GM12801 (cell line): ENCODE results near the gene EMILIN1.

Experiments used
- CTCF ChIP-seq: IDR thresholded peaks from one replicate; pipeline ENCODE4 v1.5.1; 2011; ENCODE audit warnings: control low read depth; ENCODE audit not compliant: insufficient read length; ENCODE audit errors: extremely low read depth

Gene EMILIN1

GRCh38 chr2:27076323-27076722 lies 2.1 kb upstream of the EMILIN1 start:
- no peak for TF ChIP-seq CTCF

- TF ChIP-seq CTCF = no peak
Observed at GRCh38 chr2:27077231-27077630, 1.2 kb upstream of the EMILIN1 start.

DNA sequence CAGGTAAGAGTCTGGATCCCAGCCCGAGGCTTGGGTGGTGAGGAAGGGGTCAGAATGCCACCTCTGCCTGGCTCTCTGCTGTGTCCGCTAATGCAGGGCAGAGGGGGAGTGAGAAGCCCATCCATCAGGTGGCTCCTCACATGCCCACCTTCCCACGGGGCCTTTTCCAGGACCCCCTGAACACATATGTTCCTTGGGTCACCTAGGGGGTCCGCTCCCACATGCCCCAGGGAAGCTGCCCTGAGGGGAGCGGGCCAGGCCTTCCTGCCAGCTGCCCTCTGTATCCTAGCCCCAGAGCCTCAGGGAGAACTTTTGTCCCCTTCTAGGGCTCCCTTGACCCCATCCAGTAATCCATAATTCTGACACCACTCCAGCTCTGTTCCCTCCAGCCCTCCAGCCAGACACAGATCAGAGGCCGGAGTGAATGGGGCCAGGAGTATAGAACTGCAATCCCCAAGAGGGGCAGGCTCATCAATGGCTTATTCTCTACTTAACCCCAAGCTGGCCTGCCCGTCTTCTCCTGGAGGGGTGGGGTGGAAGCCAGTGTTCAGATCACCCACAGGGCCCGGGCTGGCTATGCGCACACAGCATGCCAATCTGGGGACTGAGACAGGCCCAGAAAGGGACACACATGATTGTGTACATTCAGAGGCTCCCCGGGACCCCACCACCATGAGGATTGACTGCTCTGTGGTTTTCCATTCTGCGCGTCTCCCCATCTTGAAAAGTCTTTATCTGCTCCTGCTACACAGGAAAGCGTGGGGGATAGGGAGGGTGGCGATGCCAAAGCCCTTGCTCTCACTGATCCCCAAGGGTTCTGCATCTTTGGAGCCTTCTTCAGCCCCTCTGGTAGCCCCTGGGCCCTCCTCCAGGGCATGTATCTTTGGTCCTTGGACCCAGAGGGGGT lies 1.1 kb downstream of the EMILIN1 start:
- no peak for TF ChIP-seq CTCF

GRCh38 chr2:27080140-27080469 lies 1.7 kb downstream of the EMILIN1 start:
- no peak for TF ChIP-seq CTCF

- no peak for TF ChIP-seq CTCF
Observed at GRCh38 chr2:27080603-27080936, 2.2 kb downstream of the EMILIN1 start.

DNA sequence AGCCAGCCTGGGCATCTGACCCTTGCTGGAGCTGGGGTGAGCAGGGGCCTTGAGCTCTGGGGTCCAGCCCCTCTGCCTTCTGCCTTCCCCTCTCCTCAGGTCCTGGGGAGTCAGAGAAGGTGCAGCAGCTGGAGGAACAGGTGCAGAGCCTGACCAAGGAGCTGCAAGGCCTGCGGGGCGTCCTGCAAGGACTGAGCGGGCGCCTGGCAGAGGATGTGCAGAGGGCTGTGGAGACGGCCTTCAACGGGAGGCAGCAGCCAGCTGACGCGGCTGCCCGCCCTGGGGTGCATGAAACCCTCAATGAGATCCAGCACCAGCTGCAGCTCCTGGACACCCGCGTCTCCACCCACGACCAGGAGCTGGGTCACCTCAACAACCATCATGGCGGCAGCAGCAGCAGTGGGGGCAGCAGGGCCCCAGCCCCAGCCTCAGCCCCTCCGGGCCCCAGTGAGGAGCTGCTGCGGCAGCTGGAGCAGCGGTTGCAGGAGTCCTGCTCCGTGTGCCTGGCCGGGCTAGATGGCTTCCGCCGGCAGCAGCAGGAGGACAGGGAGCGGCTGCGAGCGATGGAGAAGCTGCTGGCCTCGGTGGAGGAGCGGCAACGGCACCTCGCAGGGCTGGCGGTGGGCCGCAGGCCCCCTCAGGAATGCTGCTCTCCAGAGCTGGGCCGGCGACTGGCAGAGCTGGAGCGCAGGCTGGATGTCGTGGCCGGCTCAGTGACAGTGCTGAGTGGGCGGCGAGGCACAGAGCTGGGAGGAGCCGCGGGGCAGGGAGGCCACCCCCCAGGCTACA lies 3.8 kb downstream of the EMILIN1 start:
- TF ChIP-seq CTCF = no peak

DNA sequence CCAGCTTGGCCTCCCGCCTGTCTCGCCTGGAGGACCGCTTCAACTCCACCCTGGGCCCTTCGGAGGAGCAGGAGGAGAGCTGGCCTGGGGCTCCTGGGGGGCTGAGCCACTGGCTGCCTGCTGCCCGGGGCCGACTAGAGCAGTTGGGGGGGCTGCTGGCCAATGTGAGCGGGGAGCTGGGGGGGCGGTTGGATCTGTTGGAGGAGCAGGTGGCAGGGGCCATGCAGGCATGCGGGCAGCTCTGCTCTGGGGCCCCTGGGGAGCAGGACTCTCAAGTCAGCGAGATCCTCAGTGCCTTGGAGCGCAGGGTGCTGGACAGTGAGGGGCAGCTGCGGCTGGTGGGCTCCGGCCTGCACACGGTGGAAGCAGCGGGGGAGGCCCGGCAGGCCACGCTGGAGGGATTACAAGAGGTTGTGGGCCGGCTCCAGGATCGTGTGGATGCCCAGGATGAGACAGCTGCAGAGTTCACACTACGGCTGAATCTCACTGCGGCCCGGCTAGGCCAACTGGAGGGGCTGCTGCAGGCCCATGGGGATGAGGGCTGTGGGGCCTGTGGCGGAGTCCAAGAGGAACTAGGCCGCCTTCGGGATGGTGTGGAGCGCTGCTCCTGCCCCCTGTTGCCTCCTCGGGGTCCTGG lies 4.5 kb downstream of the EMILIN1 start:
- TF ChIP-seq CTCF = no peak
